ENCODE data around the gene S100A11. TPM values are rescaled to one million over a fixed set of nuclear protein-coding genes. Genes with fewer than 3 reads are reported as not detected.

Gene S100A11
- total RNA-seq, 1 donor from 2014 or later = 142 TPM

GRCh38 chr1:152071123-152071522, 34.3 kb upstream of the S100A11 start:
- no peak for DNase-seq (ENCODE audit: low spot score, unreplicated experiment)
- TF ChIP-seq, protein P1, sequence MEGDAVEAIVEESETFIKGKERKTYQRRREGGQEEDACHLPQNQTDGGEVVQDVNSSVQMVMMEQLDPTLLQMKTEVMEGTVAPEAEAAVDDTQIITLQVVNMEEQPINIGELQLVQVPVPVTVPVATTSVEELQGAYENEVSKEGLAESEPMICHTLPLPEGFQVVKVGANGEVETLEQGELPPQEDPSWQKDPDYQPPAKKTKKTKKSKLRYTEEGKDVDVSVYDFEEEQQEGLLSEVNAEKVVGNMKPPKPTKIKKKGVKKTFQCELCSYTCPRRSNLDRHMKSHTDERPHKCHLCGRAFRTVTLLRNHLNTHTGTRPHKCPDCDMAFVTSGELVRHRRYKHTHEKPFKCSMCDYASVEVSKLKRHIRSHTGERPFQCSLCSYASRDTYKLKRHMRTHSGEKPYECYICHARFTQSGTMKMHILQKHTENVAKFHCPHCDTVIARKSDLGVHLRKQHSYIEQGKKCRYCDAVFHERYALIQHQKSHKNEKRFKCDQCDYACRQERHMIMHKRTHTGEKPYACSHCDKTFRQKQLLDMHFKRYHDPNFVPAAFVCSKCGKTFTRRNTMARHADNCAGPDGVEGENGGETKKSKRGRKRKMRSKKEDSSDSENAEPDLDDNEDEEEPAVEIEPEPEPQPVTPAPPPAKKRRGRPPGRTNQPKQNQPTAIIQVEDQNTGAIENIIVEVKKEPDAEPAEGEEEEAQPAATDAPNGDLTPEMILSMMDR (IDR thresholded peaks at IDR 0.05; ENCODE audit: unreplicated experiment) = no peak
- Mint-ChIP-seq H3K4me1 (ENCODE audit: low read depth) (no peaks in the 10 kb centered on the region), H3K9me3 (ENCODE audit: low read depth) (no peaks in the 10 kb centered on the region), H3K27ac (no peak overlapping the region), H3K4me3 (ENCODE audit: low read depth) (no peak overlapping the region), H3K27me3 (peaks cover 19% of the 10 kb centered on the region), H3K36me3 (ENCODE audit: insufficient read depth) (no peaks in the 10 kb centered on the region)

DNA sequence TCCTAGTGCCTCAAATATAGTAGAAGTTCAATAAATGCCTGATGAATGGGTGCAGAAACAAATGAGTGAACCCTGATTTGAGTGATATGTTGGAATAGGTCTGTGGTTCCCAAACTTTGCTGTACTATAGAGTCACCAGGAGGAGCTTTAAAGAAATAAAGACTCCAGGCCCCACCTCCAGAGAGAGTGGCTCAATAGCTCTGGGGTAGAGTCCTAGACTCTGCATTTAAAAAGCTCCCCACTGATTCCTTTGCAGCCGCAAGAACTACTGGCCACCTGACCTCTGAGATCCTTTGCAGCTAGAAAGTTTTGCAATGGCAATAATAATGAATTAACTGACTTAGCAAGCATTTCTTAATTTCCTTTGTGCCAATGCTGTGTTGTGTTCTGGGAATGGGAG, 31.1 kb upstream of the S100A11 start:
- H3K4me3 Mint-ChIP-seq (ENCODE audit: low read depth) = no peak overlapping the region
- TF ChIP-seq, protein P1 (IDR thresholded peaks at IDR 0.05; ENCODE audit: unreplicated experiment) = no peak
- no peak overlapping the region for H3K27ac Mint-ChIP-seq
- no peak for DNase-seq (ENCODE audit: low spot score, unreplicated experiment)
- H3K4me1 Mint-ChIP-seq (ENCODE audit: low read depth) = no peaks in the 10 kb centered on the region
- H3K9me3 Mint-ChIP-seq (ENCODE audit: low read depth) = peaks cover 6% of the 10 kb centered on the region
- H3K36me3 Mint-ChIP-seq (ENCODE audit: insufficient read depth) = no peaks in the 10 kb centered on the region
- H3K27me3 Mint-ChIP-seq = peaks cover 28% of the 10 kb centered on the region

DNA sequence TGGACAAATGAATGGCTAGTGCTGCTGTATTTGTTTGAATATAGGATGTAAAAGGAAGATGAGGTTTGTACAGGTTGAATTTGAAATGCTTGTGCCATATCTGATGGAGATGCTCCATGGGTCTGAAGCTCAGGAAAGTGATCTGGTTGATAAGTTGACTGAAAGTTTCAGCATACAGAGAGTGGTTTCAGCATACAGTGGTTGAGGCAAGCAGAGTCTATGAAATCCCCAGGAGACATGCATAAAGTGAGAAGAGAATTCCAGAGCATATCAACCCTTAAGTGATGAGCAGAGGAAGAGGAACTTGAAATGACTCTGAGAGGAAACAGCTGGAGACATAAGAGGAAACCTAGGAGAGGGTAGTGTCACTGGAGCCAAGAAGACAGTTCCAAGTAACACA, 30.3 kb upstream of the S100A11 start:
- Mint-ChIP-seq H3K4me1 (ENCODE audit: low read depth) (no peaks in the 10 kb centered on the region), H3K36me3 (ENCODE audit: insufficient read depth) (no peaks in the 10 kb centered on the region), H3K27me3 (peaks cover 26% of the 10 kb centered on the region)

GRCh38 chr1:152061952-152062351, 25.1 kb upstream of the S100A11 start:
- Mint-ChIP-seq H3K27ac (no peak overlapping the region), H3K9me3 (ENCODE audit: low read depth) (peaks cover 6% of the 10 kb centered on the region), H3K4me1 (ENCODE audit: low read depth) (no peaks in the 10 kb centered on the region), H3K27me3 (peaks cover 22% of the 10 kb centered on the region), H3K4me3 (ENCODE audit: low read depth) (no peak overlapping the region), H3K36me3 (ENCODE audit: insufficient read depth) (no peaks in the 10 kb centered on the region)
- DNase-seq (ENCODE audit: low spot score, unreplicated experiment) = no peak
- TF ChIP-seq, protein P1 (IDR thresholded peaks at IDR 0.05; ENCODE audit: unreplicated experiment) = no peak

More for the DNA sequence above, 30.3 kb upstream of the S100A11 start:
- TF ChIP-seq, protein P1 (IDR thresholded peaks at IDR 0.05; ENCODE audit: unreplicated experiment) = no peak
- Mint-ChIP-seq H3K27ac (no peak overlapping the region), H3K4me3 (ENCODE audit: low read depth) (no peak overlapping the region), H3K9me3 (ENCODE audit: low read depth) (peaks cover 6% of the 10 kb centered on the region)
- DNase-seq (ENCODE audit: low spot score, unreplicated experiment) = no peak

GRCh38 chr1:152053375-152053774, 16.6 kb upstream of the S100A11 start:
- Mint-ChIP-seq H3K4me1 (ENCODE audit: low read depth) (peaks cover 5% of the 10 kb centered on the region), H3K36me3 (ENCODE audit: insufficient read depth) (no peaks in the 10 kb centered on the region), H3K9me3 (ENCODE audit: low read depth) (no peaks in the 10 kb centered on the region), H3K27ac (peak overlapping the region; percentile 46), H3K4me3 (ENCODE audit: low read depth) (no peak overlapping the region), H3K27me3 (peaks cover 41% of the 10 kb centered on the region)
- TF ChIP-seq, protein P1 (IDR thresholded peaks at IDR 0.05; ENCODE audit: unreplicated experiment) = no peak
- no peak for DNase-seq (ENCODE audit: low spot score, unreplicated experiment)
